H9 (cell line): ENCODE results near the gene VEZF1. TPM values are rescaled to one million over a fixed set of nuclear protein-coding genes. Genes with fewer than 3 reads are reported as not detected.

Experiments
- DNase-seq: peaks from one replicate; pipeline ENCODE4 v3.0.0-alpha.2; 2017
- H2AFZ ChIP-seq: one replicate; pipeline ENCODE4 v1.6.1; 2013; ENCODE audit warnings: mild to moderate bottlenecking, low read length, control low read depth, moderate library complexity
- H2AK5ac ChIP-seq: 2 replicates; pipeline ENCODE4 v1.6.1; 2013; ENCODE audit warnings: low read length, control low read depth, mixed read lengths; ENCODE audit not compliant: insufficient read length
- H2BK120ac ChIP-seq: one replicate; pipeline ENCODE4 v1.6.1; 2013; ENCODE audit warnings: low read depth, mild to moderate bottlenecking, low read length, control low read depth, inconsistent platforms; ENCODE audit not compliant: poor library complexity, severe bottlenecking
- H2BK12ac ChIP-seq: 2 replicates; pipeline ENCODE4 v1.6.1; 2013; ENCODE audit warnings: low read length, control low read depth, mixed read lengths, low read depth; ENCODE audit not compliant: insufficient read length
- H2BK15ac ChIP-seq: 2 replicates; pipeline ENCODE4 v1.6.1; 2013; ENCODE audit warnings: low read depth, low read length, control low read depth
- H2BK20ac ChIP-seq: one replicate; pipeline ENCODE4 v1.6.1; 2013; ENCODE audit warnings: low read depth, mild to moderate bottlenecking, low read length, control low read depth, inconsistent platforms; ENCODE audit not compliant: poor library complexity, severe bottlenecking
- H2BK5ac ChIP-seq: 2 replicates; pipeline ENCODE4 v1.6.1; 2013; ENCODE audit warnings: low read length, control low read depth, mixed read lengths; ENCODE audit not compliant: insufficient read length
- H3K14ac ChIP-seq: 2 replicates; pipeline ENCODE4 v1.6.1; 2013; ENCODE audit warnings: low read length, control low read depth; ENCODE audit not compliant: insufficient read depth
- H3K18ac ChIP-seq: 2 replicates; pipeline ENCODE4 v1.6.1; 2013; ENCODE audit warnings: low read depth, mild to moderate bottlenecking, mixed read lengths, low read length, control low read depth; ENCODE audit not compliant: insufficient read length
- H3K23ac ChIP-seq: 2 replicates; pipeline ENCODE4 v1.6.1; 2013; ENCODE audit warnings: low read length, control low read depth, mixed read lengths, low read depth; ENCODE audit not compliant: insufficient read length
- H3K23me2 ChIP-seq: 2 replicates; pipeline ENCODE4 v1.6.1; 2013; ENCODE audit warnings: low read depth, mild to moderate bottlenecking, mixed read lengths, low read length, control low read depth; ENCODE audit not compliant: insufficient read length, poor library complexity, severe bottlenecking
- H3K27ac ChIP-seq: 2 replicates; pipeline ENCODE4 v1.5.1; 2013; ENCODE audit warnings: low read length, control low read depth, mixed read lengths, low read depth; ENCODE audit not compliant: insufficient read length
- H3K27me3 ChIP-seq: 2 replicates; pipeline ENCODE4 v1.6.1; 2013; ENCODE audit warnings: low read length, control low read depth, inconsistent platforms; ENCODE audit not compliant: insufficient read depth
- H3K4ac ChIP-seq: 2 replicates; pipeline ENCODE4 v1.6.1; 2013; ENCODE audit warnings: low read depth, mild to moderate bottlenecking, control low read depth, inconsistent platforms, low read length, moderate library complexity
- H3K4me1 ChIP-seq: 2 replicates; pipeline ENCODE4 v1.6.1; 2013; ENCODE audit warnings: low read length, control low read depth, inconsistent platforms; ENCODE audit not compliant: insufficient read depth
- H3K4me2 ChIP-seq: 2 replicates; pipeline ENCODE4 v1.6.1; 2013; ENCODE audit warnings: low read length, control low read depth, mixed read lengths; ENCODE audit not compliant: insufficient read length, insufficient read depth
- H3K56ac ChIP-seq: 2 replicates; pipeline ENCODE4 v1.6.1; 2013; ENCODE audit warnings: low read depth, mild to moderate bottlenecking, mixed read lengths, low read length, control low read depth; ENCODE audit not compliant: insufficient read length
- H3K79me1 ChIP-seq: 2 replicates; pipeline ENCODE4 v1.6.1; 2013; ENCODE audit warnings: low read depth, mild to moderate bottlenecking, moderate library complexity, low read length, control low read depth, inconsistent platforms; ENCODE audit not compliant: insufficient read depth, poor library complexity, severe bottlenecking
- H3K79me2 ChIP-seq: 2 replicates; pipeline ENCODE4 v1.6.1; 2013; ENCODE audit warnings: low read length, control low read depth, inconsistent platforms; ENCODE audit not compliant: insufficient read depth
- H3K9ac ChIP-seq: 2 replicates; pipeline ENCODE4 v1.6.1; 2013; ENCODE audit warnings: low read length, control low read depth, mixed read lengths; ENCODE audit not compliant: insufficient read length; ENCODE audit errors: extremely low read depth
- H3K9me3 ChIP-seq: one replicate; pipeline ENCODE4 v1.6.1; 2013; ENCODE audit warnings: low read depth, low read length, inconsistent platforms; ENCODE audit not compliant: control insufficient read depth
- H3T11ph ChIP-seq: one replicate; pipeline ENCODE4 v1.6.1; 2013; ENCODE audit warnings: mild to moderate bottlenecking, low read length, control low read depth, inconsistent platforms
- H4K20me1 ChIP-seq: one replicate; pipeline ENCODE4 v1.6.1; 2013; ENCODE audit not compliant: control insufficient read depth, insufficient read length, insufficient read depth
- H4K5ac ChIP-seq: 2 replicates; pipeline ENCODE4 v1.6.1; 2013; ENCODE audit warnings: low read depth, mild to moderate bottlenecking, mixed read lengths, low read length, control low read depth; ENCODE audit not compliant: insufficient read length
- H4K8ac ChIP-seq: replicated peaks from 2 replicates; pipeline ENCODE4 v1.6.1; 2013; ENCODE audit warnings: low read length, control low read depth, mixed read lengths, low read depth; ENCODE audit not compliant: insufficient read length
- H4K91ac ChIP-seq: 2 replicates; pipeline ENCODE4 v1.6.1; 2013; ENCODE audit warnings: low read depth, mild to moderate bottlenecking, moderate library complexity, mixed read lengths, low read length, control low read depth; ENCODE audit not compliant: insufficient read length
- H3K27ac Mint-ChIP-seq, 3 experiments: 2 replicates in 2 of 3; 3 replicates in 1 of 3; pipeline ENCODE4 v1.8.0; 2020 to 2021; ENCODE audit warnings: mixed read lengths in 3 of 3, mild to moderate bottlenecking in 1 of 3, moderate library complexity in 1 of 3
- H3K27me3 Mint-ChIP-seq: 2 replicates; pipeline ENCODE4 v1.8.0; 2021; ENCODE audit warnings: low read depth, mild to moderate bottlenecking, moderate library complexity, mixed read lengths
- H3K36me3 Mint-ChIP-seq, 3 experiments: 2 replicates in 2 of 3; 3 replicates in 1 of 3; pipeline ENCODE4 v1.8.0; 2020 to 2021; ENCODE audit warnings: low read depth in 3 of 3, mixed read lengths in 3 of 3; ENCODE audit not compliant: insufficient read depth in 1 of 3
- H3K4me1 Mint-ChIP-seq, 2 experiments: 2 replicates each; pipeline ENCODE4 v1.8.0; 2020; ENCODE audit warnings: mixed read lengths in 2 of 2
- H3K4me3 Mint-ChIP-seq, 2 experiments: 2 replicates in 1 of 2; 3 replicates in 1 of 2; pipeline ENCODE4 v1.8.0; 2020 to 2021; ENCODE audit warnings: mild to moderate bottlenecking in 2 of 2, mixed read lengths in 2 of 2, moderate library complexity in 1 of 2
- H3K9me3 Mint-ChIP-seq, 2 experiments: 2 replicates in 1 of 2; 3 replicates in 1 of 2; pipeline ENCODE4 v1.8.0; 2020; ENCODE audit warnings: mild to moderate bottlenecking in 2 of 2, mixed read lengths in 2 of 2, moderate library complexity in 1 of 2
- CTCF ChIP-seq: fragments of 200-600 bp; sonication (generic); conservative IDR thresholded peaks from 3 replicates; pipeline ENCODE4 v1.8.0; 2021; ENCODE audit warnings: antibody characterized with exemption, mild to moderate bottlenecking
- WGBS: extraction: QIAGEN DNeasy Blood & Tissue Kit; methylation state at CpG from one replicate; pipeline ENCODE4 v1.1.7; 2013; ENCODE audit warnings: missing lambda C conversion rate, low lambda C conversion rate, mixed read lengths; ENCODE audit not compliant: insufficient read length; ENCODE audit errors: extremely low coverage; 5-methylcytosine and 5-hydroxymethylcytosine counted together
- total RNA-seq: library from RNA; stranded (reverse); gene quantifications from 2 replicates; pipeline ENCODE4 v1.2.1, GENCODE V29; 2021

The VEZF1 gene
- total RNA-seq, 1 experiment from 2014 or later = 58.1 TPM

GRCh38 chr17:58006924-58007780 is 19.1 kb upstream of the VEZF1 start, which contains the start of gene SRSF1:
Gene SRSF1, minus strand, starts transcription at chr17:58007246. Its CDS starts 109 bp downstream, at chr17:58007137.
- H3K27ac ChIP-seq = peak within 1 kb of the TSS; percentile 89
- no peak for TF ChIP-seq CTCF
- peak within 1 kb of the TSS; percentile 97 for H3K14ac ChIP-seq
- peak within 1 kb of the TSS; percentile 77 for H3K56ac ChIP-seq
- peak within 1 kb of the TSS; percentile 80 for H4K8ac ChIP-seq
- peak within 1 kb of the TSS; percentile 95 for H4K5ac ChIP-seq
- peak within 1 kb of the TSS; percentile 2 for H2AK5ac ChIP-seq
- H2BK120ac ChIP-seq = peak within 1 kb of the TSS; percentile 2
- no peak within 1 kb of the TSS for H2BK12ac ChIP-seq
- no peak within 1 kb of the TSS for H3K23ac ChIP-seq
- peak within 1 kb of the TSS; percentile 96 for H3K9ac ChIP-seq
- no peak within 1 kb of the TSS for H3T11ph ChIP-seq
- H3K4me1 ChIP-seq = peaks cover 3% of the 10 kb centered on the region; the same call in 1 of the 2 replicates
- peak within 1 kb of the TSS; percentile 56 for H2BK5ac ChIP-seq
- Mint-ChIP-seq H3K9me3 (peaks cover 3 to 9% of the 10 kb centered on the region in 2 experiments; a peak in 2 of 5 replicates), H3K4me1 (peaks cover 31 to 39% of the 10 kb centered on the region in 2 experiments), H3K27me3 (peaks cover 3% of the 10 kb centered on the region; the same call in 1 of the 2 replicates), H3K36me3 (peaks cover 43 to 55% (median 53%) of the 10 kb centered on the region in 3 experiments), H3K4me3 (peak within 1 kb of the TSS; percentile 100), H3K27ac (peak within 1 kb of the TSS; percentile 100)
- H2BK15ac ChIP-seq = no peak within 1 kb of the TSS
- H3K4me2 ChIP-seq = peak within 1 kb of the TSS; percentile 98
- H3K9me3 ChIP-seq = no peaks in the 10 kb centered on the region
- peaks cover 22% of the 10 kb centered on the region for H3K79me2 ChIP-seq
- H3K4ac ChIP-seq = peak within 1 kb of the TSS; percentile 76; the same call in 1 of the 2 replicates
- peak within 1 kb of the TSS; percentile 94 for H3K18ac ChIP-seq
- WGBS = no CpG with 5 or more reads among the region's 86 CpGs
- H3K79me1 ChIP-seq = no peaks in the 10 kb centered on the region
- H3K23me2 ChIP-seq = peaks cover 9% of the 10 kb centered on the region
- peak within 1 kb of the TSS; percentile 88 for H4K91ac ChIP-seq
- H4K20me1 ChIP-seq = no peaks in the 10 kb centered on the region
- H2BK20ac ChIP-seq = no peak within 1 kb of the TSS
- DNase-seq = peak; percentile 99
- no peak within 1 kb of the TSS for H2AFZ ChIP-seq
- no peaks in the 10 kb centered on the region for H3K27me3 ChIP-seq
